Lower lobe of right lung (tissue), 2 donors: ENCODE measurements around the gene COX15. TPM values are rescaled to one million over a fixed set of nuclear protein-coding genes. Genes with fewer than 3 reads are reported as not detected.
"Not testable (repeated sequence)": the region's sequence is repeated elsewhere in the genome, so short reads cannot be mapped to it uniquely, and the experiment has no call there.

Experiments
- ATAC-seq, 2 donors: fragments of 200-7000 bp; cut with Tn5 transposase; one replicate each; pipeline ENCODE4 v1.9.1; 2020 to 2022; ENCODE audit warnings: mild to moderate bottlenecking in 2 of 2, moderate library complexity in 2 of 2
- DNase-seq: peaks from one replicate; pipeline ENCODE4 v3.0.0-alpha.2; 2020
- H3K27ac ChIP-seq: fragments of 200-600 bp; one replicate; pipeline ENCODE4 v1.8.0; 2022
- H3K27me3 ChIP-seq: fragments of 200-600 bp; one replicate; pipeline ENCODE4 v1.8.0; 2022; ENCODE audit warnings: low read depth
- H3K36me3 ChIP-seq: fragments of 200-600 bp; one replicate; pipeline ENCODE4 v1.8.0; 2022; ENCODE audit warnings: mild to moderate bottlenecking
- H3K4me1 ChIP-seq: fragments of 200-600 bp; one replicate; pipeline ENCODE4 v1.8.0; 2022
- H3K4me3 ChIP-seq: fragments of 200-600 bp; one replicate; pipeline ENCODE4 v1.8.0; 2022; ENCODE audit warnings: mild to moderate bottlenecking
- H3K9me3 ChIP-seq: fragments of 200-600 bp; one replicate; pipeline ENCODE4 v1.8.0; 2022
- intact Hi-C: fragments of 100-400 bp; cut with DNase I; formaldehyde crosslinking; loops from one replicate; pipeline ENCODE4 v1.11.0; 2022
- total RNA-seq: library from RNA; stranded (reverse); fragmentation: NEBNext Ultra II Directional; extraction: Animal tissue kit (Norgen Biotek cat#: 25700); gene quantifications from one replicate; pipeline ENCODE4 v1.2.1, GENCODE V29; 2021
- TF ChIP-seq, protein P1 (sequence below): fragments of 200-600 bp; IDR thresholded peaks from one replicate; pipeline ENCODE4 v1.8.0; 2022; ENCODE audit warnings: antibody characterized with exemption, mild to moderate bottlenecking
- donor health status: DM: no; HTN: yes; CAD: no; lungs with severe emphysema.

Gene COX15
- total RNA-seq, 1 donor from 2014 or later: 33.1 TPM

GRCh38 chr10:99740260-99740659 is 8.3 kb upstream of the COX15 start:
- H3K9me3 ChIP-seq: peaks cover 12% of the 10 kb centered on the region
- DNase-seq (no peak), ATAC-seq (no peak)
- no peaks in the 10 kb centered on the region for H3K4me1 ChIP-seq
- TF ChIP-seq, protein P1, sequence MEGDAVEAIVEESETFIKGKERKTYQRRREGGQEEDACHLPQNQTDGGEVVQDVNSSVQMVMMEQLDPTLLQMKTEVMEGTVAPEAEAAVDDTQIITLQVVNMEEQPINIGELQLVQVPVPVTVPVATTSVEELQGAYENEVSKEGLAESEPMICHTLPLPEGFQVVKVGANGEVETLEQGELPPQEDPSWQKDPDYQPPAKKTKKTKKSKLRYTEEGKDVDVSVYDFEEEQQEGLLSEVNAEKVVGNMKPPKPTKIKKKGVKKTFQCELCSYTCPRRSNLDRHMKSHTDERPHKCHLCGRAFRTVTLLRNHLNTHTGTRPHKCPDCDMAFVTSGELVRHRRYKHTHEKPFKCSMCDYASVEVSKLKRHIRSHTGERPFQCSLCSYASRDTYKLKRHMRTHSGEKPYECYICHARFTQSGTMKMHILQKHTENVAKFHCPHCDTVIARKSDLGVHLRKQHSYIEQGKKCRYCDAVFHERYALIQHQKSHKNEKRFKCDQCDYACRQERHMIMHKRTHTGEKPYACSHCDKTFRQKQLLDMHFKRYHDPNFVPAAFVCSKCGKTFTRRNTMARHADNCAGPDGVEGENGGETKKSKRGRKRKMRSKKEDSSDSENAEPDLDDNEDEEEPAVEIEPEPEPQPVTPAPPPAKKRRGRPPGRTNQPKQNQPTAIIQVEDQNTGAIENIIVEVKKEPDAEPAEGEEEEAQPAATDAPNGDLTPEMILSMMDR: no peak
- no peaks in the 10 kb centered on the region for H3K27me3 ChIP-seq
- H3K4me3 ChIP-seq: no peak overlapping the region
- intact Hi-C loops: no loop called here
- H3K36me3 ChIP-seq: peaks cover 85% of the 10 kb centered on the region
- no peak overlapping the region for H3K27ac ChIP-seq

- H3K27me3 ChIP-seq, ATAC-seq, H3K27ac ChIP-seq, H3K9me3 ChIP-seq, DNase-seq, intact Hi-C loops, H3K4me3 ChIP-seq: not testable (repeated sequence)
- Histone ChIP-seq H3K4me1 (peaks cover 38% of the 10 kb centered on the region), H3K36me3 (peaks cover 24% of the 10 kb centered on the region)
Observed at GRCh38 chr10:99734111-99734510, 2.2 kb upstream of the COX15 start.

DNA sequence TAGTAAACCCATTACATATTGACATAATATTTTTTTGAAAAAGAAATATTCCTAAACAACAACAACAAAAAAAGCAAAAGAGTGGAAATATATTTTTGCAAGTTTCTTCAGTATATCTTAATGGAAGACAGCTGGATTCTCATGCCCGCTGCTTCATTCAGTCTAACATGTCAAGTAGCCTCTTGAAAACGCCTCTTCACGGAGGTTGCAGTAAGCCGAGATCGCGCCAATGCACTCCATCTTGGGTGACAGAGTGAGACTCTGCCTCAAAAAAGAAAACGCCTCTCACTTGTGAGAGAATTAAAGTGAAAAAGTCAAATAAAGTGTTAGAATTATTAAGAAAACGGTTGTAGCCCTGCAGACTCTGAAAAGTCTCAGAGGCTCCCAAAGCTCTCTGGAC is 1.4 kb upstream of the COX15 start:
- Histone ChIP-seq H3K9me3 (no peaks in the 10 kb centered on the region), H3K27me3 (no peaks in the 10 kb centered on the region), H3K4me3 (peak overlapping the region; percentile 98), H3K36me3 (peaks cover 29% of the 10 kb centered on the region), H3K27ac (no peak overlapping the region), H3K4me1 (peaks cover 38% of the 10 kb centered on the region)
- ATAC-seq: peak in 1 of 2 donors; percentile 28
- intact Hi-C loops: no loop called here
- TF ChIP-seq, protein P1: no peak
- DNase-seq: no peak

- intact Hi-C loops: no loop called here
- DNase-seq (no peak), ATAC-seq (peak in 1 of 2 donors; percentile 32)
- Histone ChIP-seq H3K27me3 (no peaks in the 10 kb centered on the region), H3K4me3 (peak overlapping the region; percentile 98), H3K27ac (peak overlapping the region; percentile 94), H3K9me3 (no peaks in the 10 kb centered on the region), H3K36me3 (peaks cover 31% of the 10 kb centered on the region), H3K4me1 (peaks cover 38% of the 10 kb centered on the region)
- TF ChIP-seq, protein P1: no peak
Observed at GRCh38 chr10:99731306-99732032, 458 bp downstream of the COX15 start.

- peaks cover 38% of the 10 kb centered on the region for H3K4me1 ChIP-seq
- DNase-seq (no peak), ATAC-seq (peak; percentile 1 to 23)
- H3K4me3 ChIP-seq: no peak overlapping the region
- H3K9me3 ChIP-seq: no peaks in the 10 kb centered on the region
- peaks cover 37% of the 10 kb centered on the region for H3K36me3 ChIP-seq
- no peak overlapping the region for H3K27ac ChIP-seq
- intact Hi-C loops: no loop called here
- no peaks in the 10 kb centered on the region for H3K27me3 ChIP-seq
- TF ChIP-seq, protein P1: no peak
Observed at GRCh38 chr10:99730026-99730425, 1.9 kb downstream of the COX15 start.

DNA sequence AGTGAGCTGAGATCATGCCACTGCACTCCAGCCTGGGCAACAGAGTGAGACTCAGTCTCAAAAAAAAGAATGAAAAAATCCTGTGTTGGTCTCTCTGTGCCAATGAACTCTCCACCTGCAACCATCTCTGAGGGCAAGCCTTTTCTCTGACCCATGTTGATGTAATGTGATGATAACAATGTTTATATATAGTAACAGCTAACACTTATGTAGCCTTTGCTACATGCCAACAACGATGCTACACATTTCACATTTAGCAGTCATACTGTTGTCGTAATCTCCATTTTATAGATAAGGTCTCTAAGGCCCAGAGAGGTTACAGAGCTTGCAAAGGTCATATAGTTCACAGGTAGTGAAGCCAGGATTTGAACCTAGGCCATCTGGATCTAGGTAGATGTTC is 11.5 kb downstream of the COX15 start:
- Histone ChIP-seq H3K9me3 (no peaks in the 10 kb centered on the region), H3K27me3 (no peaks in the 10 kb centered on the region), H3K27ac (no peak overlapping the region), H3K36me3 (peaks cover 100% of the 10 kb centered on the region), H3K4me3 (no peak overlapping the region), H3K4me1 (no peaks in the 10 kb centered on the region)
- TF ChIP-seq, protein P1: no peak
- intact Hi-C loops: no loop called here
- no peak for ATAC-seq
- DNase-seq: no peak
